Gastroesophageal sphincter (tissue), 4 donors: ENCODE data around the gene CADM1. TPM values are rescaled to one million over a fixed set of nuclear protein-coding genes. Genes with fewer than 3 reads are reported as not detected.

Source experiments
- ATAC-seq: fragments of 150-250 bp; one replicate; pipeline ENCODE4 v1.9.1; 2016; ENCODE audit warnings: mild to moderate bottlenecking, moderate library complexity
- H3K27ac ChIP-seq, 4 donors: fragments of 200-600 bp; sonication (generic) in 3 of 4; 1 replicate in 3 of 4; 2 replicates in 1 of 4; pipeline ENCODE4 v1.5.1; 2016 to 2019
- H3K27me3 ChIP-seq: fragments of 200-600 bp; sonication (generic); one replicate; pipeline ENCODE4 v1.5.1; 2019
- H3K36me3 ChIP-seq, 2 donors: fragments of 200-600 bp; sonication (generic); one replicate each; pipeline ENCODE4 v1.5.1; 2019; ENCODE audit warnings: control low read depth in 1 of 2
- H3K4me1 ChIP-seq, 3 donors: fragments of 200-600 bp; sonication (generic); 1 replicate in 2 of 3; 2 replicates in 1 of 3; pipeline ENCODE4 v1.5.1; 2016 to 2019; ENCODE audit warnings: control low read depth in 2 of 3
- H3K4me3 ChIP-seq, 2 donors: fragments of 200-600 bp; sonication (generic); one replicate each; pipeline ENCODE4 v1.5.1; 2019; ENCODE audit warnings: mild to moderate bottlenecking in 1 of 2, moderate library complexity in 1 of 2
- H3K9me3 ChIP-seq, 3 donors: fragments of 200-600 bp; sonication (generic); one replicate each; pipeline ENCODE4 v1.5.1; 2017 to 2019; ENCODE audit warnings: control low read depth in 2 of 3
- EP300 ChIP-seq: sonication (generic); formaldehyde crosslinking; IDR thresholded peaks from one replicate; pipeline ENCODE4 v1.6.1; 2017; ENCODE audit warnings: antibody characterized with exemption, mild to moderate bottlenecking
- POLR2A ChIP-seq, 2 donors: fragments of 450-650 bp; IDR thresholded peaks; one replicate each; pipeline ENCODE4 v1.6.1; 2017; ENCODE audit warnings: antibody characterized with exemption in 2 of 2, mild to moderate bottlenecking in 2 of 2, moderate library complexity in 1 of 2
- POLR2AphosphoS5 ChIP-seq: sonication (generic); formaldehyde crosslinking; IDR thresholded peaks from one replicate; pipeline ENCODE4 v1.6.1; 2017; ENCODE audit warnings: antibody characterized with exemption
- WGBS, 2 donors: methylation state at CpG; one replicate each; pipeline ENCODE4 v1.1.5; 2018; ENCODE audit warnings: low coverage in 1 of 2; 5-methylcytosine and 5-hydroxymethylcytosine counted together
- total RNA-seq, 4 donors: library from RNA; depleted of rRNA; stranded (reverse); fragments of >200 nt; gene quantifications; one replicate each; pipeline ENCODE4 v1.1.0, GENCODE V29; 2016
- TF ChIP-seq, protein P1 (sequence below), 4 experiments: fragments of 200-600 bp in 2 of 4; fragments of 450-650 bp in 2 of 4; sonication (generic) in 1 of 4; IDR thresholded peaks; one replicate each; pipeline ENCODE4 v1.5.1; 2017 to 2019; ENCODE audit warnings: antibody characterized with exemption in 4 of 4, mild to moderate bottlenecking in 2 of 4, moderate library complexity in 2 of 4

Gene CADM1
- total RNA-seq, 4 donors from 2014 or later, result 10.4 to 23.5 (median 17.1) TPM

DNA sequence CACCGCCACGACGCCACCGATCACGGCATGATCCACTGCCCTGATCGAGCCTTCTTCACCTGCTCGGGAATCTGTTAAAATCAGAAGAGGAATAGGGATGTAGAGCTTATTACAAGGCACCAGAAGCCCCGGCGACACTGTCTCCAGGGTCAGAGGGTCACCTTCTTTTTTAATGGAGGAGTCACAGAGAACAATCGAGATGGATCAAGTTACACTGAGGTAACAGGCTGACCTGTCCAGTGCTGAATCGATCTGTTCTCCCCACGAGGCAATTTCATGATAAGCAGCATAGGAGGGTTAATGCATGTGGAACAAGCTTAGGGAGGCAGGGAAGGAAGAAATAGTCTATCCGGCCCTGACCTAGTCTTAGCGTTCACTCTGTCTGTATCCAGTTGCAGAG lies 325.5 kb downstream of the CADM1 start:
- 75 to 83% methylated on average over 8 to 9 of the region's 14 CpGs for WGBS, 2 donors

DNA sequence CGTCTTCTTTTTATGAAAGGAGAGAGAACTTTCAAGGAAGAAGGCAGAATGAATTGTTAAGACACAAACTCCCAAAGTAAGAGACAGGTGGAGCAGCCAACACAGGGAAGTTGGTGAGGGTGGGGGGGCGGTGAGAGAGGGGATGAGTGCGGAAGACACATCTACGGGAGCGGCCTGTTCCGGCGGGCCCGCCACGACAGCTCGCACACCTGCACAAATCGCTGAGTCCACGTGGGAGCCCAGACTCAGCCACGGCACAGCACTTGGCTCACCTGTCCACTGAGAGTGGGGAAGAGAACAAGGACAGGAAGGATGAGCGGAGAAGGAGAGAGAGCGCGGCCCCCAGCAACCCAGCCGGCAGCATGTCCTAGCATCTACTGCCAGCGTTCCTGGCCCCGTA lies 331.1 kb downstream of the CADM1 start:
- 74 to 83% methylated on average over 6 to 7 of the region's 19 CpGs for WGBS, 2 donors

More for the DNA sequence above, 325.5 kb downstream of the CADM1 start:
- ATAC-seq, result no peak
- no peak overlapping the region for H3K27ac ChIP-seq
- H3K9me3 ChIP-seq, result no peaks in the 10 kb centered on the region
- no peaks in the 10 kb centered on the region for H3K36me3 ChIP-seq
- H3K4me1 ChIP-seq, result no peaks in the 10 kb centered on the region
- no peaks in the 10 kb centered on the region for H3K27me3 ChIP-seq
- no peak overlapping the region for H3K4me3 ChIP-seq
- no peak for TF ChIP-seq EP300
- no peak for TF ChIP-seq POLR2AphosphoS5
- TF ChIP-seq, protein P1, sequence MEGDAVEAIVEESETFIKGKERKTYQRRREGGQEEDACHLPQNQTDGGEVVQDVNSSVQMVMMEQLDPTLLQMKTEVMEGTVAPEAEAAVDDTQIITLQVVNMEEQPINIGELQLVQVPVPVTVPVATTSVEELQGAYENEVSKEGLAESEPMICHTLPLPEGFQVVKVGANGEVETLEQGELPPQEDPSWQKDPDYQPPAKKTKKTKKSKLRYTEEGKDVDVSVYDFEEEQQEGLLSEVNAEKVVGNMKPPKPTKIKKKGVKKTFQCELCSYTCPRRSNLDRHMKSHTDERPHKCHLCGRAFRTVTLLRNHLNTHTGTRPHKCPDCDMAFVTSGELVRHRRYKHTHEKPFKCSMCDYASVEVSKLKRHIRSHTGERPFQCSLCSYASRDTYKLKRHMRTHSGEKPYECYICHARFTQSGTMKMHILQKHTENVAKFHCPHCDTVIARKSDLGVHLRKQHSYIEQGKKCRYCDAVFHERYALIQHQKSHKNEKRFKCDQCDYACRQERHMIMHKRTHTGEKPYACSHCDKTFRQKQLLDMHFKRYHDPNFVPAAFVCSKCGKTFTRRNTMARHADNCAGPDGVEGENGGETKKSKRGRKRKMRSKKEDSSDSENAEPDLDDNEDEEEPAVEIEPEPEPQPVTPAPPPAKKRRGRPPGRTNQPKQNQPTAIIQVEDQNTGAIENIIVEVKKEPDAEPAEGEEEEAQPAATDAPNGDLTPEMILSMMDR (IDR thresholded peaks at IDR 0.05), result no peak
- no peak for TF ChIP-seq POLR2A (IDR thresholded peaks at IDR 0.05)

DNA sequence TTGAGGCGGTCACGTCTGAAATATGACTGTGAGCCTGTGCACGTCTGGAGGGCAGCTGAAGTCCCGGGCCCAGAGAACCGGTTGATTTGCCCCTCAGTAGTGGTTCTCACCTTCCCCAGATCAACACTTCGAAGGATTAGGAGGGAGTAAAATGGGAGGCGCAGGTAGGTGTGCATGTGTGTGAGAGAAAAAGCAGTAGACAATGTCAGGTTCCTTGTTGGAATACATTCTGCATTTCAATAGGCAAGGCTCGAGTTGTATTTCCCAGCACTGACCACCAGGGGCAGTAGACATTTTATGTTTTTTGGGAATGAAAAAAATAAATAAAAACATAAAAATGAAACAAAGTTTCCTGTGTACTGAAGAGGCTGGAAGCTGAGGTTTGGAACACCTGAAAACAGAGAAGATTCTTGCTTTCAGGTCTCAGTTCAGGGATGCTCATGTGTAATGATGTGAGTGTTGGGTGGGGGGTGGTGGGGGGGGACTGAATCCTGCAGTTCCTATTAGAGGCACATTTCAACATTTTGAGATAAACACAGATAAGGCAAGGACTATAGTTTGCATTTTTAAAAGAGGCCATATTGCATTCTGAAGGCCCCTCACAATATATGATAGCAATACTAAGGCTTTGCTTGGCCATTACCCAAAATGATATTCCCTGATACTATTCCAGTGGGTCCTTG lies 333.9 kb downstream of the CADM1 start:
- Histone ChIP-seq H3K27ac (no peak overlapping the region), H3K36me3 (no peaks in the 10 kb centered on the region), H3K9me3 (no peaks in the 10 kb centered on the region), H3K4me3 (no peak overlapping the region), H3K27me3 (peaks cover 32% of the 10 kb centered on the region), H3K4me1 (no peaks in the 10 kb centered on the region)
- 54 to 58% methylated on average over 7 to 8 of the region's 8 CpGs for WGBS, 2 donors
- ATAC-seq, result no peak
- no peak for TF ChIP-seq POLR2AphosphoS5
- TF ChIP-seq, protein P1 (IDR thresholded peaks at IDR 0.05), result peak; percentile 20 to 53 (median 34)

More for the DNA sequence above, 331.1 kb downstream of the CADM1 start:
- H3K27ac ChIP-seq, result no peak overlapping the region
- no peak for ATAC-seq
- no peak for TF ChIP-seq POLR2AphosphoS5
- no peak for TF ChIP-seq EP300
- TF ChIP-seq POLR2A (IDR thresholded peaks at IDR 0.05), result no peak
- TF ChIP-seq, protein P1 (IDR thresholded peaks at IDR 0.05), result no peak
- H3K4me1 ChIP-seq, result no peaks in the 10 kb centered on the region
- H3K4me3 ChIP-seq, result no peak overlapping the region
- peaks cover 8% of the 10 kb centered on the region for H3K27me3 ChIP-seq
- no peaks in the 10 kb centered on the region for H3K36me3 ChIP-seq
- H3K9me3 ChIP-seq, result no peaks in the 10 kb centered on the region

DNA sequence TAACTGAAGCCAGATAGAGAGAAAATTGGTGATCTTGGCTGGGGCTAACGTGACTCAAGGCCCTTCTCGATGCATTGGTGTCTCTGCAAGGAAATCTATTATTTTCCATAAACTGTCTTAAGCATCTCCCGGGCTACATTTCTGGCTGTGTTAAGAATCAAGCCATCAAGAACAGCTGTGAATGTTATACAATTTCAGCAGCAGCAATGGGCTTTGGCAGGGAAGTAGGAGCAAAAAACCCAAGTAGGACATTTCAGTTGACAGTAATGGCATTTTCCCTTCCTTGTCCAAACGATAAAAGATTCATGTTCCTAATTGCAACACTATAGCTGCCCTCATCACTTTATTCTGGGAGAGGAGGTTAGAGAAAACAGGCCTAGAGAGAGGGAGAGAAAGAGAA lies 335.0 kb downstream of the CADM1 start:
- Histone ChIP-seq H3K4me1 (no peaks in the 10 kb centered on the region), H3K9me3 (no peaks in the 10 kb centered on the region), H3K4me3 (no peak overlapping the region), H3K36me3 (no peaks in the 10 kb centered on the region), H3K27me3 (peaks cover 40% of the 10 kb centered on the region), H3K27ac (no peak overlapping the region)
- ATAC-seq, result no peak
- TF ChIP-seq EP300, result no peak
- TF ChIP-seq POLR2AphosphoS5, result no peak
- no peak for TF ChIP-seq POLR2A (IDR thresholded peaks at IDR 0.05)
- TF ChIP-seq, protein P1 (IDR thresholded peaks at IDR 0.05), result no peak
- 23 to 27% methylated on average over 4 of the region's 4 CpGs for WGBS, 2 donors

DNA sequence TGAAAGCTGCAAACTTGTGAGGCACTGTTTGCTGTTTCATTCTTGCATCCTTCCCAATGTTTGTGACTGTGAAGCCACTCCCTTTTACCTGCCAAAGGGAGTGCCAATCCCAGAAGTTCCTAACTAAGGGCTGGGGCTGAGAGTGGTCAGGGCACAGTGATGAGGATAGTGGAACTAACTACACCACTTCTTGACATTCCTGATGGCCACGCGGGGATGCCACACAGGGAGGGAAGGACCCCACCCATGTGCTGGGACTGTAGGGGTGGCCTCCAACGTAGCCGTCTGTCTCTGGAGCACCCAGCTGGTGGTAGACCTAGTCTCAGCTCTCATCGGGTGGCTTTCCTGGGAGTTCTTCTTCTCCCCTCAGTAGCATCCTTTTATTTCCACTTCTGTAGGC lies 335.5 kb downstream of the CADM1 start:
- WGBS, 2 donors, result 56 to 83% methylated on average over 2 to 3 of the region's 5 CpGs
- TF ChIP-seq EP300 (no peak), POLR2AphosphoS5 (no peak), POLR2A (IDR thresholded peaks at IDR 0.05) (no peak)
- TF ChIP-seq, protein P1 (IDR thresholded peaks at IDR 0.05), result no peak
- H3K4me3 ChIP-seq, result no peak overlapping the region
- ATAC-seq, result no peak
- H3K9me3 ChIP-seq, result no peaks in the 10 kb centered on the region
- no peak overlapping the region for H3K27ac ChIP-seq
- no peaks in the 10 kb centered on the region for H3K36me3 ChIP-seq
- peaks cover 43% of the 10 kb centered on the region for H3K27me3 ChIP-seq
- H3K4me1 ChIP-seq, result no peaks in the 10 kb centered on the region
